Neural cell (in vitro differentiated cells): ENCODE data around the gene P3H3. TPM values are rescaled to one million over a fixed set of nuclear protein-coding genes. Genes with fewer than 3 reads are reported as not detected.
"Not testable (repeated sequence)": the region's sequence is repeated elsewhere in the genome, so short reads cannot be mapped to it uniquely, and the experiment has no call there.

Experiments
- H2AFZ ChIP-seq: fragments of 200-600, 300-800 bp; sonication (generic), shearing (Covaris generic); 2 replicates; pipeline ENCODE4 v1.6.0; 2014; ENCODE audit warnings: low read depth, mild to moderate bottlenecking, antibody characterized with exemption, low read length, moderate library complexity
- H3F3A ChIP-seq: fragments of 200-600 bp; shearing (Covaris generic); 2 replicates; pipeline ENCODE4 v1.6.1; 2016; ENCODE audit warnings: mild to moderate bottlenecking, moderate library complexity, mixed read lengths, antibody characterized with exemption, low read length; ENCODE audit not compliant: insufficient read depth, poor library complexity, severe bottlenecking
- H3K27ac ChIP-seq: fragments of 200-600, 300-800 bp; sonication (generic), shearing (Covaris generic); 2 replicates; pipeline ENCODE4 v1.5.1; 2014; ENCODE audit warnings: mild to moderate bottlenecking, low read length, moderate library complexity
- H3K27me3 ChIP-seq: fragments of 300-800, 200-600 bp; sonication (generic), shearing (Covaris generic); 2 replicates; pipeline ENCODE4 v1.6.0; 2014; ENCODE audit warnings: mild to moderate bottlenecking, low read depth, low read length, moderate library complexity; ENCODE audit not compliant: insufficient read depth
- H3K36me3 ChIP-seq: fragments of 300-800, 200-600 bp; sonication (generic), shearing (Covaris generic); 2 replicates; pipeline ENCODE4 v1.5.1; 2014; ENCODE audit warnings: mild to moderate bottlenecking, antibody characterized with exemption, low read length, moderate library complexity; ENCODE audit not compliant: insufficient read depth
- H3K4me2 ChIP-seq: fragments of 300-800, 200-600 bp; sonication (generic), shearing (Covaris generic); 2 replicates; pipeline ENCODE4 v1.6.0; 2014; ENCODE audit warnings: mild to moderate bottlenecking, low read length
- H3K4me3 ChIP-seq: fragments of 300-800, 200-600 bp; sonication (generic), shearing (Covaris generic); 2 replicates; pipeline ENCODE4 v1.5.1; 2014; ENCODE audit warnings: mild to moderate bottlenecking, low read length, moderate library complexity
- H3K79me2 ChIP-seq: fragments of 200-600 bp; shearing (Covaris generic); replicated peaks from 2 replicates; pipeline ENCODE4 v1.6.0; 2014; ENCODE audit warnings: mild to moderate bottlenecking, low read length, moderate library complexity; ENCODE audit not compliant: insufficient read depth
- H3K9ac ChIP-seq: fragments of 300-800, 200-600 bp; sonication (generic), shearing (Covaris generic); 2 replicates; pipeline ENCODE4 v1.6.1; 2016; ENCODE audit warnings: mild to moderate bottlenecking, low read length, mixed read lengths
- H3K9me2 ChIP-seq: fragments of 200-600 bp; shearing (Covaris generic); 2 replicates; pipeline ENCODE4 v1.6.1; 2016; ENCODE audit warnings: mild to moderate bottlenecking, low read length, mixed read lengths; ENCODE audit not compliant: insufficient read depth
- H3K9me3 ChIP-seq: fragments of 200-600, 300-800 bp; sonication (generic), shearing (Covaris generic); 2 replicates; pipeline ENCODE4 v1.6.1; 2016; ENCODE audit warnings: mild to moderate bottlenecking, mixed run types, low read length, moderate library complexity, mixed read lengths
- H4K20me1 ChIP-seq: fragments of 200-600 bp; shearing (Covaris generic); 2 replicates; pipeline ENCODE4 v1.6.1; 2016; ENCODE audit warnings: mild to moderate bottlenecking, mixed run types; ENCODE audit not compliant: insufficient read depth
- CTCF ChIP-seq: fragments of 450-650 bp; IDR thresholded peaks from 2 replicates; pipeline ENCODE4 v1.5.1; 2014; ENCODE audit warnings: antibody characterized with exemption, mild to moderate bottlenecking, moderate library complexity; ENCODE audit not compliant: poor library complexity, severe bottlenecking
- EP300 ChIP-seq: fragments of 450-650 bp; conservative IDR thresholded peaks from 2 replicates; pipeline ENCODE4 v1.6.1; 2014; ENCODE audit warnings: antibody characterized with exemption, mild to moderate bottlenecking, moderate library complexity; ENCODE audit not compliant: poor library complexity, severe bottlenecking
- EZH2 ChIP-seq: fragments of 200-600, 300-800 bp; shearing (Covaris generic), sonication (generic); IDR thresholded peaks from 2 replicates; pipeline ENCODE4 v1.6.1; 2014; ENCODE audit warnings: antibody characterized with exemption, low read length, borderline replicate concordance, mild to moderate bottlenecking; ENCODE audit not compliant: insufficient read depth, poor library complexity, severe bottlenecking
- MXI1 ChIP-seq: fragments of 450-650 bp; conservative IDR thresholded peaks from 2 replicates; pipeline ENCODE4 v1.6.1; 2014; ENCODE audit warnings: antibody characterized with exemption, mild to moderate bottlenecking; ENCODE audit not compliant: poor library complexity, severe bottlenecking
- POLR2AphosphoS5 ChIP-seq: IDR thresholded peaks from 2 replicates; pipeline ENCODE4 v1.6.1; 2012
- RAD21 ChIP-seq: fragments of 450-650 bp; conservative IDR thresholded peaks from 2 replicates; pipeline ENCODE4 v1.6.1; 2014; ENCODE audit warnings: antibody characterized with exemption, mild to moderate bottlenecking, moderate library complexity
- REST ChIP-seq: IDR thresholded peaks from 2 replicates; pipeline ENCODE4 v1.6.1; 2012; ENCODE audit warnings: borderline replicate concordance
- SMC3 ChIP-seq: fragments of 450-650 bp; conservative IDR thresholded peaks from 2 replicates; pipeline ENCODE4 v1.6.1; 2014; ENCODE audit warnings: antibody characterized with exemption, mild to moderate bottlenecking, moderate library complexity; ENCODE audit not compliant: poor library complexity
- TAF1 ChIP-seq: IDR thresholded peaks from 2 replicates; pipeline ENCODE4 v1.6.1; 2012; ENCODE audit warnings: low read depth
- polyA plus RNA-seq: library from polyadenylated mRNA; depleted of rRNA; stranded (reverse); fragments of >200 nt; gene quantifications from 2 replicates; pipeline ENCODE4 v1.2.3, GENCODE V29; 2014

Gene P3H3
- polyA plus RNA-seq, 1 donor from 2014 or later: 58.9 TPM

GRCh38 chr12:6888360-6888759, 60.2 kb downstream of the P3H3 start:
- Histone ChIP-seq H4K20me1 (no peaks in the 10 kb centered on the region), H3F3A (no peaks in the 10 kb centered on the region), H3K27ac (no peak overlapping the region)

GRCh38 chr12:6888794-6889193, 60.6 kb downstream of the P3H3 start:
- not testable (repeated sequence) for H3K4me3 ChIP-seq, H4K20me1 ChIP-seq, H3F3A ChIP-seq, H3K9ac ChIP-seq, H3K4me2 ChIP-seq, H3K79me2 ChIP-seq, H3K27ac ChIP-seq, H3K27me3 ChIP-seq, H3K36me3 ChIP-seq, H2AFZ ChIP-seq, H3K9me2 ChIP-seq, H3K9me3 ChIP-seq

More at GRCh38 chr12:6888360-6888759, 60.2 kb downstream of the P3H3 start:
- Histone ChIP-seq H3K4me2 (no peak overlapping the region), H3K9ac (no peak overlapping the region), H2AFZ (no peak overlapping the region), H3K79me2 (no peaks in the 10 kb centered on the region), H3K9me2 (no peaks in the 10 kb centered on the region), H3K4me3 (no peak overlapping the region), H3K9me3 (no peaks in the 10 kb centered on the region), H3K36me3 (no peaks in the 10 kb centered on the region), H3K27me3 (no peaks in the 10 kb centered on the region)
- TF ChIP-seq CTCF (no peak), POLR2AphosphoS5 (no peak), RAD21 (no peak), REST (no peak), TAF1 (no peak), SMC3 (no peak), MXI1 (no peak), EP300 (no peak), EZH2 (no peak)

Other genes with a start within 250 kb of the P3H3 start
- gene CHD4, start 221.0 kb upstream of the P3H3 start, polyA plus RNA-seq: 146 and 173 TPM in 2 replicates
- 0.48 TPM in 1 of 2 replicates, not detected in the other for gene LPAR5, start 192.4 kb upstream of the P3H3 start, polyA plus RNA-seq
- gene ACRBP, start 181.0 kb upstream of the P3H3 start, polyA plus RNA-seq: 1.6 and 4.7 TPM in 2 replicates
- 522 and 540 TPM in 2 replicates for gene ING4, start 165.3 kb upstream of the P3H3 start, polyA plus RNA-seq
- gene ZNF384, start 139.0 kb upstream of the P3H3 start, polyA plus RNA-seq: 25.8 and 30.2 TPM in 2 replicates
- 2.1 and 4.4 TPM in 2 replicates for gene PIANP, start 127.6 kb upstream of the P3H3 start, polyA plus RNA-seq
- gene COPS7A, start 104.4 kb upstream of the P3H3 start, polyA plus RNA-seq: 45.8 and 50.2 TPM in 2 replicates
- gene MLF2, start 75.3 kb upstream of the P3H3 start, polyA plus RNA-seq: 134 and 176 TPM in 2 replicates
- 504 and 557 TPM in 2 replicates for gene PTMS, start 62.0 kb upstream of the P3H3 start, polyA plus RNA-seq
- 1.4 and 2.0 TPM in 2 replicates for gene LAG3, start 55.9 kb upstream of the P3H3 start, polyA plus RNA-seq
- gene CD4, start 38.9 kb upstream of the P3H3 start, polyA plus RNA-seq: not detected in 2 replicates
- gene GPR162, start 6.6 kb upstream of the P3H3 start, polyA plus RNA-seq: 82.8 and 117 TPM in 2 replicates
- gene GNB3, start 12.5 kb downstream of the P3H3 start, polyA plus RNA-seq: 18.8 and 19.0 TPM in 2 replicates
- gene CDCA3, start 22.9 kb downstream of the P3H3 start, polyA plus RNA-seq: 4.1 and 7.3 TPM in 2 replicates
- 120 and 130 TPM in 2 replicates for gene USP5, start 23.7 kb downstream of the P3H3 start, polyA plus RNA-seq
- gene TPI1, start 39.1 kb downstream of the P3H3 start, polyA plus RNA-seq: 288 and 292 TPM in 2 replicates
- 12.8 and 14.2 TPM in 2 replicates for gene SPSB2, start 44.9 kb downstream of the P3H3 start, polyA plus RNA-seq
- 13.6 and 20.5 TPM in 2 replicates for gene LRRC23, start 76.4 kb downstream of the P3H3 start, polyA plus RNA-seq
- gene ENO2, start 86.2 kb downstream of the P3H3 start, polyA plus RNA-seq: 193 and 228 TPM in 2 replicates
- 9.2 and 13.7 TPM in 2 replicates for gene ATN1, start 99.6 kb downstream of the P3H3 start, polyA plus RNA-seq
- not detected in 2 replicates for gene RNU7-1, start 115.4 kb downstream of the P3H3 start, polyA plus RNA-seq
- 477 and 500 TPM in 2 replicates for gene C12orf57, start 115.6 kb downstream of the P3H3 start, polyA plus RNA-seq
- not detected in 2 replicates for gene PTPN6, start 122.9 kb downstream of the P3H3 start, polyA plus RNA-seq
- 210 and 230 TPM in 2 replicates for gene PHB2, start 142.3 kb downstream of the P3H3 start, polyA plus RNA-seq
- 27.3 and 33.2 TPM in 2 replicates for gene EMG1, start 142.5 kb downstream of the P3H3 start, polyA plus RNA-seq
- 10.8 and 14.4 TPM in 2 replicates for gene LPCAT3, start 190.1 kb downstream of the P3H3 start, polyA plus RNA-seq
- gene C1S, start 232.3 kb downstream of the P3H3 start, polyA plus RNA-seq: 4.9 and 12.6 TPM in 2 replicates